ENCODE data around the gene HSPA12A. TPM values are rescaled to one million over a fixed set of nuclear protein-coding genes. Genes with fewer than 3 reads are reported as not detected.

The HSPA12A gene
- total RNA-seq, 1 donor from 2014 or later, result 5.1 TPM

GRCh38 chr10:116781370-116781884 lies 39.1 kb upstream of the HSPA12A start:
- Mint-ChIP-seq H3K36me3 (ENCODE audit: low read depth) (no peaks in the 10 kb centered on the region), H3K27ac (no peak overlapping the region), H3K4me1 (no peaks in the 10 kb centered on the region), H3K9me3 (no peaks in the 10 kb centered on the region), H3K4me3 (no peak overlapping the region), H3K27me3 (no peaks in the 10 kb centered on the region)
- CTCF ChIA-PET, result no interaction called here
- no peak for TF ChIP-seq CTCF (IDR thresholded peaks at IDR 0.05)
- intact Hi-C loops (cut with micrococcal nuclease), result no loop called here
- POLR2A ChIA-PET, result no interaction called here
- no peak for ATAC-seq (ENCODE audit: low read depth)
- no peak for DNase-seq

DNA sequence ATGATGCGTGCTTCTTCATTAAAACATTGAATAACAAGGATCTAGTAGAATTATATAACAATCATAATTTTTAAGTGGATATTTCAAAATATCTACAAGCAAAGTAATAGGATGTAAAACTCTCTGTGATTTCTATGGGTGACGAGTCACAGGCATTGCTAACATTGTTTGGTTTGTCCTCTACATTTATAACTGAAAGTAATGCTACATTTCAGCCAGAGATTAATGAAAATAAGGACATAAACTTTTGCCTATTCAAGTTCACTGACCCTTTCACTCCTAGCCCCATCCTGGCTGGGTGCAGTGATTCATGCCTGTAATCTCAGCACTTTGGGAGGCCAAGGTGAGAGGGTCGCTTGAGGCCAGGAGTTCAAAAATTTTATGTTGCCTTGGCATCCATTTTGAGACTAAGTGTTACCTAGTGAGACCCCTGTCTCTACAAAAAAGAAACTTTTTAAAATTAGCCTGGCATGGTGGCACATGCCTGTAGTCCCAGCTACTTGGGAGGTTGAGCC lies 38.4 kb upstream of the HSPA12A start:
- no peak for DNase-seq
- H3K4me1 Mint-ChIP-seq, result no peaks in the 10 kb centered on the region
- no peaks in the 10 kb centered on the region for H3K27me3 Mint-ChIP-seq
- intact Hi-C loops (cut with micrococcal nuclease), result no loop called here
- no peaks in the 10 kb centered on the region for H3K36me3 Mint-ChIP-seq (ENCODE audit: low read depth)
- no peak overlapping the region for H3K4me3 Mint-ChIP-seq
- ATAC-seq (ENCODE audit: low read depth), result no peak
- no peak for TF ChIP-seq CTCF (IDR thresholded peaks at IDR 0.05)
- ChIA-PET CTCF (no interaction called here), POLR2A (no interaction called here)
- H3K9me3 Mint-ChIP-seq, result no peaks in the 10 kb centered on the region
- H3K27ac Mint-ChIP-seq, result no peak overlapping the region

DNA sequence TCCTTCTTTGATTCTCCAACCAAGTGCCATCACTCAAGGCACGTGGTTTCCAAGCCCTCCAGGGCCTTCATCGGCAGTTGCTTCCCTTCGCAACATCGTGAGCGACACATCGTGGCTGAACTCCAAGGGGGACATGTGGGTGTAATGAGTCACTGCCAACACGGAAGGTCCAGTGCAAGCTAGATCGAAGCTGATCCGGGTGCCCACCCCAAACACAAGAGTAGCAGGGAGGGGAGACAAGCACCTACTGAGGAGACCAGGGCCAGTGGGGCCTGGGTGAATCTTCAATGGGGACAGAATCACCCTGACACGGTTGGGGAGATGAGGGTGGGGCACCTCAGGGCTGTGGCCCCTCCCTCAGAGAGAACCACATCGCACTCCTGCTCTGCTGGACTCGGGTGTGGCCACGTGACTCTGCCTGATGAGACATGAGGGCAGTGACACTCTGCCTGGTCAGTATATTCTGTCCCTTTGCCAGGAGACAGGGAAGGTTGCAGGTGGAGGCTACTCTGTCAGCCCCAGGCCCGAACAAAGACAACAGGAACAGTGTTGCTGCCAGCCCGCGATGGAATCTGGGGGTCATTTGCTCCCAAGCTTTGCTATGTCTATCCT lies 36.8 kb upstream of the HSPA12A start:
- intact Hi-C loops (cut with micrococcal nuclease), result no loop called here
- Mint-ChIP-seq H3K36me3 (ENCODE audit: low read depth) (no peaks in the 10 kb centered on the region), H3K9me3 (no peaks in the 10 kb centered on the region), H3K27ac (no peak overlapping the region), H3K4me3 (no peak overlapping the region), H3K4me1 (no peaks in the 10 kb centered on the region), H3K27me3 (peaks cover 2% of the 10 kb centered on the region)
- no peak for TF ChIP-seq CTCF (IDR thresholded peaks at IDR 0.05)
- DNase-seq, result no peak
- no peak for ATAC-seq (ENCODE audit: low read depth)
- ChIA-PET POLR2A (no interaction called here), CTCF (interaction anchor here (3.1 kb wide), 1 partner anchor 9 kb away, joined by 19 read pairs; no protein-coding TSS in a partner anchor)

DNA sequence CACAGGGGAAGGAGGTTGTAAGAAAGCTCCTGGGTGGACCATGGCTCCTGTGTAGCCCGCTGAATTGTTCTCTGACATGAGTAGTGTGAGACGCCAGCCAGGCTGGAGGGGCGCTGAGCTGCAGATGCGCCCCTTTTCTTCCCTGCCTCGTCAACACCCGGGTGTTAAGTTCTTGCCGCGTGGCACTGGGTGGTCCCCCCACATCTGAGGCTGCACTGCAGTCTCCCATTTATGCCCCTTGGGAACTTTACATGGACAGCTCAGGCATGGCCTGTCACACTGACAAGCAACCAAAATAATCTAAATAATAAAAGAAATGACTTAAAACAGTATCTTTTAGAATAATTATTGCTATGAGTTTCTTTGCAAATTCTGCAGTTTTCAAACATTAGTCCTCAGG lies 34.6 kb upstream of the HSPA12A start:
- TF ChIP-seq CTCF (IDR thresholded peaks at IDR 0.05), result no peak
- ATAC-seq (ENCODE audit: low read depth), result no peak
- intact Hi-C loops (cut with micrococcal nuclease), result no loop called here
- no peak overlapping the region for H3K27ac Mint-ChIP-seq
- ChIA-PET CTCF (interaction anchor here (1.3 kb wide), 1 partner anchor 11 kb away, joined by 5 read pairs; no protein-coding TSS in a partner anchor), POLR2A (no interaction called here)
- H3K4me1 Mint-ChIP-seq, result no peaks in the 10 kb centered on the region
- no peak overlapping the region for H3K4me3 Mint-ChIP-seq
- H3K9me3 Mint-ChIP-seq, result no peaks in the 10 kb centered on the region
- no peak for DNase-seq
- no peaks in the 10 kb centered on the region for H3K36me3 Mint-ChIP-seq (ENCODE audit: low read depth)
- peaks cover 2% of the 10 kb centered on the region for H3K27me3 Mint-ChIP-seq

DNA sequence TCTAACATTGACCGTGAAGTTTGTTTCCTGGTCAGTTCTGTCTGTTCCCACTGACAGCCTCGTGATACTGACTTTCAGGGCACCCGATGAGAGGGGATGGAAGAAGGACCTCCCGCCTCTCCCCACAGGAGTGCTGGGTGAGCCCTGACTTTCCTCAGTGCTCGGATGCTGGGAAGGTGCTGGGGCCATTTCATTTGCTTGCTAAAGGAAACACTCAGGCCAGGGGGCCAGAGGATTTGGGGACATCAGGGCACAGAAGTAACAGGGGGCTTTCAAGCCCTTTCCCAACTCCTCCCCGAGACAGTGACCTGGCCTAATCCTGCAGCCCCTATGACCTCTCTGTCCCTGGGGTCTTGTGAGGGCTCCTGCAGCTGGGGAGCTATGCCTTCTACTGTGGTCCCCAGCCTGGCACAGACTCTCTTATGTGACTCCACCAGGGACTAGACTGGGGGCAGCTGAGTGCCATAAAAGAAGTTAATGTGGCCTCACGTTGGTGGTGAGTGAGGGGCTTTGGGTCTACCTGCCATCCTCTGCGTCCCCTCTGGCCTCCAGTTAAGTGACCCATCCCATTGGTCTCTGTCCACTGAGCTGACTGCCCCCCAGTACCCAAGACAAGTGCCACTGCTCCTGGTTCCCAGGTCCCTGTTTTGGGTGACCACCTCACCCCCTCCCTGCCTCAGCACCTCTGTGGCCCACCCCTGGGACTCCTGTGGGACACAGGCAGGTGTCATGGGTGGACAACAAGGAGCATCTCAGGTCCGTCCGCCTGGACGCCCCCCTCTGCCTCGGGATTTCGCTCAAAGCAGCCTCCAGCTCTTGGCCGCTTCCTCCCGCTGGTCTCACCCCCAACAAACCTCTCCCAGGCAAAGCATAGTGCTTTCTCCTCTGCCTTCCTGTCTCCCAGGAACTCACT lies 33.4 kb upstream of the HSPA12A start:
- POLR2A ChIA-PET, result no interaction called here
- no peaks in the 10 kb centered on the region for H3K36me3 Mint-ChIP-seq (ENCODE audit: low read depth)
- peaks cover 2% of the 10 kb centered on the region for H3K27me3 Mint-ChIP-seq
- no peak for DNase-seq
- intact Hi-C loops (cut with micrococcal nuclease), result no loop called here
- H3K27ac Mint-ChIP-seq, result no peak overlapping the region
- no peak for ATAC-seq (ENCODE audit: low read depth)
- no peak for TF ChIP-seq CTCF (IDR thresholded peaks at IDR 0.05)
- CTCF ChIA-PET, result interaction anchor here (1.0 to 1.3 kb wide), 2 partner anchors 11 to 12 kb away, joined by 3 to 5 read pairs; no protein-coding TSS in a partner anchor
- no peaks in the 10 kb centered on the region for H3K4me1 Mint-ChIP-seq
- H3K4me3 Mint-ChIP-seq, result no peak overlapping the region
- H3K9me3 Mint-ChIP-seq, result no peaks in the 10 kb centered on the region
